Stimulated activated CD8-positive, alpha-beta memory T cell treated with anti-CD3 and anti-CD28 coated beads, Interleukin-2, amount 100 ng/mL, for 48 hours (primary cell): Measurements from ENCODE around the gene NBR1.
A peak's percentile ranks its signal among the peaks of the same experiment; 100 is the strongest.
"Not testable (repeated sequence)": the region's sequence is repeated elsewhere in the genome, so short reads cannot be mapped to it uniquely, and the experiment has no call there.

ENCODE experiments used
- DNase-seq, 2 donors: peaks; one replicate each; pipeline ENCODE4 v3.0.0-alpha.2; 2020; ENCODE audit warnings: low read depth in 2 of 2

Gene NBR1

DNA sequence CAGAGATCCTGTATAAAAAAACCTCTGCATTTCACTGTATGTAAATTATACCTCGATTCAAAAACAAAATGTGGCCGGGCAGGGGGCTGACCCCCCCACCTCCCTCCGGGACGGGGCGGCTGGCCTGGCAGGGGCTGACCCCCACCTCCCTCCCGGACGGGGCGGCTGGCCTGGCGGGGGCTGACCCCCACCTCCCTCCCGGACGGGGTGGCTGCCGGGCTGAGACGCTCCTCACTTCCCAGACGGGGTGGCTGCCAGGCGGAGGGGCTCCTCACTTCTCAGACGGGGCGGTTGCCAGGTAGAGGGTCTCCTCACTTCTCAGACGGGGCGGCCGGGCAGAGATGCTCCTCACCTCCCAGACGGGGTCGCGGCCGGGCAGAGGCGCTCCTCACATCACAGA, 11.8 kb upstream of the NBR1 start:
- not testable (repeated sequence) for DNase-seq

DNA sequence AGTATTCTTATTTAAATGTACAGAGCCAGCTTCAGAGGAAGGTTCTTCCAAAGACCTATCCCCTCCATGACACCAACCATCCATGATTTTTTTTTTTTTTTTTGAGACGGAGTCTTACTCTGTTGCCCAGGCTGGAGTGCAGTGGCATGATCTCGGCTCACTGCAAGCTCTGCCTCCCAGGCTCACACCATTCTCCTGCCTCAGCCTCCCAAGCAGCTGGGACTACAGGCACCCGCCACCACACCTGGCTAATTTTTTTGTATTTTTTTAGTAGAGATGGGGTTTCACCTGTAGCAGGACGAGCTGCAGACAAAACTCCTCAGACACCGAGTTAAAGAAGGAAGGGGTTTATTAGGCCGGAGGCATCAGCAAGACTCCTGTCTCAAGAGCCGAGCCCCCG, 11.1 kb upstream of the NBR1 start:
- not testable (repeated sequence) for DNase-seq

DNA sequence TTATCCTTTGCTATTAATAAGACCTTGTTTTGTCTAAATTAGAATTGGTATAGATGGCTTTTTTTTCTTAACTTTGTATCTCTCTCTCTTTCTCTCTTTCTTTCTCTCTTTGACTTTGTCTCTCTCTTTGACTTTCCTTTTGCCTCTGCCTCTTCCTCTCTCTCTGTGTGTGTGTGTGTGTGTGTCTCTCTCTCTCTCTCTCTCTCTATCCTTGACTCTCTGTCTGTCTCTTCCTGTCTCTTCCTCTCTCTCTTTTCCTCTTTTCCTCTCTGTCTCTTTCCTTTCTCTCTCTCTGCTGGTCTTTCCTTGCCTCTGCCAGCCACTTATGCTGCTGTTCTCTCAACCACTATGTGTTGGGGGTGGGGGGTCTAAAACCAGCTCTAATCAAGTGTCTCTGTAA, 5.0 kb upstream of the NBR1 start:
- DNase-seq: not testable (repeated sequence)

DNA sequence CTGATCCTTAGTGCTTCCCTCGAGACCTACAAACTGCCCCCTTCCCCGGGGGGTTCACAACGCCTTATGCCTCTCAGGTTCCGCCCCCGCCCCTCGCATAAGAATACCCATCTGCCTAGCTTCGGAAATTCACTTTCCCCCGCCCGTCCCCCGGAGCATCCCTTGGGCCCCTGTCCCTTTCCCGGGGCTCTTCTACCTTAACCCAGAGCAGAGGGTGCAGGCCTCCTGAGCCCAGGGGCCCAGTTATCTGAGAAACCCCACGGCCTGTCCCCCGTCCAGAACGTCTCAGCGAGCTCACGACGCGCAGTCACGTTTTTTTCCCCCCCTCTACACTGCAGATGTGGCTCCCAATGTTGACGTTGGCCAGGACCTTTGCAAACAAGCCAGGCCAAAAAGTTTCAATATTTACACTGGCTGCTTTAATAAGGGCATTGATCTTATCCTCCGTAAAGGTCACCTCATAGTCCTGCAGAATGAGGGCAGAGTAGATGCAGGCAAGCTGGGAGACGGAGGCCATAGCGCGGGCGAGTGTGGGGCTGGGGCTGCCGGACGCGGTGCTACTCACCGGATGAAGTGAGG, 1.4 kb upstream of the NBR1 start:
- DNase-seq: peak; percentile 2 to 3

DNA sequence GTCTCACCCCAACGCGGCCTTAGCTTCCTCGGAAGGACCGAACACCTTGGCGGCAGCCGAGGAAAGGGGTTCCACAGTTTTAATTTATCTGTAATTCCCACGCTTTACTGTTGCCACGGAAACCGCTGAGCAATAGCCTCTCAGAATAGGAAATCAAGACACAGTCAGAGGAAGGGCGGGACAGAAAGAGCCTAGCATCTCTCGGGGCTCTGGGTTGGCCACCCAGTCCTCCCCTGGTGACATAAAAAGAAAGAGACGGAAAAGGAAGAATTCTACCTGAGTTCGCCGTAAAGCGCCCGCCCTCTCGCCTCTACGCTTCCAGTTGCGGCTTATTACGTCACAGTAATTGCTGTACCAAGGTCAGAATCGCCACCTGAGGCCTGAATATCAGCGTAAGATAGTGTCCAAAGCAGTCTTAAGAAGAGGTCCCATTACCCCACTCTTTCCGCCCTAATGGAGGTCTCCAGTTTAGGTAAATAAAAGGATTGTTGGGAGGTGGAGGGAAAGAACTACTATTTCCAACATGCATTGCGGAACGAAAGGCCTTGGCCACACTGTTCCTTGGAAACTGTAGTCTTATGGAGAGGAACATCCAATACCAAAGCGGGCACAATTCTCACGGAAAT, 761 bp upstream of the NBR1 start:
- DNase-seq: peak; percentile 76 to 78

DNA sequence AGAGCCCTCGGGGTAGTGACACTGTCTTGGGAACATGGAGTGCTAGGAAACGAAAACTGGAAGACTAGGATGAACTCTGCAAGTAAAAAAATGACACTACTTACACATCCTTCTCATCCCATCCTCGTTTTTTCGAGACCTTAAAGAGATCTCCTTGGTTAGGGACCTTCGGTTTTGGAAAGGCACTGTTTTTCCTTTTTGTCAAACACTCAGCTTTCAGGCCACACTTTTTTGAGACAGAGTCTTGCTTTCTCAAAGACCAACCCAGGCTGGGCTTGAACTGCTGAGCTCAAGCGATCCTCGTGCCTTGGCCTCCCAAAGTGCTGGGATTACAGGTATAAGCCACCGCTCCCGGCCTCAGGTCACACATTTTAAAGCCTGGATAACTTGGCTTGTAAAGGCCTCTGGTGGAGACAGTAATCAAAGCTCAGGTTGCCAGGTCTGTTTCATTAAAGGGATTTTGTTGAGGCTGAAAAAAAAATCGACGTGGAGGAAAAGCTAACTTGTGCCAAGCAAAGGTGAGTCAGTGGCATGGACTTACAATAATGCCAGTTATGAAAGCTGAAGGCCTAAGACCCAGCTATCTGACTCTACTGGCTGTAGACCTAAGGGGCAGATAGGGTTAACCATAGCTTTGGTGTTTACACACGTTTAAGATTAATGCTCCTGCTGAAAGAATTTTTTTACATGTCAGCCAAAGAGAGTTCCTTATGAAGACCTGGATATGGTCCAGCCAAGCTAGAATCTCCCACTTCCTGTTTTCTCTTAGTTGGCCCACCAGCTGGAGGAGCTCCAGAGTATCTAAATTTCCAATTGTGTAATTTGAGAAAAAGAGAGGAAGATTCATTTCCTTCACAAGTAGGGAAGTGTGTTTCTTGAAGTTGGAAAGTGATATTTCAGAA, 823 bp downstream of the NBR1 start:
- DNase-seq: no peak

DNA sequence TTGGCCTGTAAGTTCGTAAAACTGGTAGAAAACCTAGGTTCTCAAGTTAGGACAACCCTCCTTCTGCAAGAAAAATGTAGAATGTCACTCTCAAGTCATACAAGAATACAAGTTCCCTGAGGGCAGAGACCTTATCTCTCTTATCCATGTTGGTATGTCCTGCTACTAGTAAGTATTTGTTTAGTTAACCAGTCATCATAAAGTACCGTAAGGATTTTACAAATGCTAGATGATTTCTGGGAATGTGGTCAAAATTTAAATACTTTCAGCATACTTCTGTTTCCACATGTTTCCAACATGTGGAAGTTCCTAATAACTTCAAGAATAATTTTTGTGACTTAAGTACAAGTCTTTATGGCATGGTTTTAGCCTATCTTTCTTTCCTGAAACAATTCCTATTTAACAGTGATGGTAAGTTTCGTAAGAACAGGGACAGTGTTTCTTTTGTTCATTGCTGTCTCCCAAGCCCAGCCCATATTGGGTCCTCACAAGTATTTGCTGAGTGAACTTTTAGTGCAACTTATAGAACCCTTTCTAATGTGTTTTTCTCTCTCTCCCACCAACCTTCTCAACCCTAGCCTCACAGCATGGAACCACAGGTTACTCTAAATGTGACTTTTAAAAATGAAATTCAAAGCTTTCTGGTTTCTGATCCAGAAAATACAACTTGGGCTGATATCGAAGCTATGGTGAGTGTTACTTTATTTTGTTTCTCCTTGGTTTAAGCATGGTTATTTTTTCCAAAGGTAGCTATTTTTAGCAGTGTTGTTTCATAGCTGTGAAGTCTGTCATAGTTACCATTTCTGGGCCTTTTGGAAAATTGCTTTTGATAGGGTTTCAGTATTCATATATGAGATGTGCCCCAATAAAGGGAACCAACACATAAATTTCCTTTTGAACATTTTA, 4.5 kb downstream of the NBR1 start:
- no peak for DNase-seq

DNA sequence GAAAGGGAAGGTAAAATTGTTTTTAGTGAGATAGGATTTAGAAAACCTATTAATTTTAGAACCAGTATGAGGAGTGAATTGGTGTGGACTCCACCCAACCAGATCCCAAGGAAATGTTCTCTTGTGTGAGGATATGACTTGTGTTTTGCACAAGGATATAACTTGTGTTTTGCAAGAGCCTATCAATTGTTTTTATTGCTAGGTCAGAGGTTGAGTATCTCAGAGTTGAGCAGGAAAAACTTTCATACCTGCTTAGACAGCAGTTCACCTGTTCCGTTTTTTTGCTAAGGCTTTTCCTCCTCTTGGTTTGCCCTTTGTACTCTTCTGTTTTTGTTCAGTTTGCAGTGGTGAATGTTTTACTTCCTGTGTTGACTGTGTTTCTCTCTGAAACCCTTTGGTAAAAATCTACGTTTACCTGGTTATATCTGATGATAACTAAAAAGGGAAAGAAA, 5.1 kb downstream of the NBR1 start:
- DNase-seq: no peak

DNA sequence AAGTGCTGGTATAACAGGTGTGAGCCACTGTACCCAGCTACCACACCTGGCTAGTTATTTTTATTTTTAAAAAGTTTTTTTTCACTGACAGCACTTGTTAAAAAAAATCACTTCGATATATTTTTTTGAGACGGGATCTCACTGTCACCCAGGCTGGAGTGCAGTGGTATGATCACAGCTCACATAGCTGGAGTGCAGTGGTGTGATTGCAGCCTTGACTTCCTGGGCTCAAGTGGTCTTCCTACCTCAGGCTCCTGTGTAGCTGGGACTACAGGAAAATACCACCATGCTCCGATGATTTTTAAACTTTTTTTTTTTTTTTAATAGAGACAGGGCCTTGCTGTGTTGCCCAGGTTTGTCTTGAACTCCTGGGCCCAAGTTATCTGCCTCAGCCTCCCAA, 12.9 kb downstream of the NBR1 start:
- no peak for DNase-seq

DNA sequence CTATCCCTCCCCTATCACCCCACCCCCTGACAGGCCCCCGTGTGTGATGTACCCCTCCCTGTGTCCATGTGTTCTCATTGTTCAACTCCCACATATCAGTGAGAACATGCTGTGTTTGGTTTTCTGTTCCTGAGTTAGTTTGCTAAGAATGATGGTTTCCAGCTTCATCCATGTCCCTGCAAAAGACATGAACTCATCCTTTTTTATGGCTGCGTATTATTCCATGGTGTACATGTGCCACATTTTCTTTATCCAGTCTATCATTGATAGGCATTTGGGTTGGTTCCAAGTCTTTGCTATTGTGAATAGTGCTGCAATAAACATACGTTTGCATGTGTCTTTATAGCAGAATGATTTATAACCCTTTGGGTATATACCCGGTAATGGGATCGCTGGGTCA, 15.6 kb downstream of the NBR1 start:
- DNase-seq: not testable (repeated sequence)

DNA sequence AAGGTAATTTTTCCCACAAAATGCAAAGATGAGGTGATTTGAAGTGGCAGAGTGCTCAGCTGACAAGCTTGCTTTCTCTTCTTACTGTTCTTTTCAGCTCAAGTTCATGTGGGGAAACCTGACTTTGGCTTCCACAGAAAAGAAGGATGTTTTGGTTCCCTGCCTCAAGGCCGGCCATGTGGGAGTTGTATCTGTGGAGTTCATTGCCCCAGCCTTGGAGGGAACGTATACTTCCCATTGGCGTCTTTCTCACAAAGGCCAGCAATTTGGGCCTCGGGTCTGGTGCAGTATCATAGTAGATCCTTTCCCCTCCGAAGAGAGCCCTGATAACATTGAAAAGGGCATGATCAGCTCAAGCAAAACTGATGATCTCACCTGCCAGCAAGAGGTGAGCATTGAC, 22.2 kb downstream of the NBR1 start:
- no peak for DNase-seq

DNA sequence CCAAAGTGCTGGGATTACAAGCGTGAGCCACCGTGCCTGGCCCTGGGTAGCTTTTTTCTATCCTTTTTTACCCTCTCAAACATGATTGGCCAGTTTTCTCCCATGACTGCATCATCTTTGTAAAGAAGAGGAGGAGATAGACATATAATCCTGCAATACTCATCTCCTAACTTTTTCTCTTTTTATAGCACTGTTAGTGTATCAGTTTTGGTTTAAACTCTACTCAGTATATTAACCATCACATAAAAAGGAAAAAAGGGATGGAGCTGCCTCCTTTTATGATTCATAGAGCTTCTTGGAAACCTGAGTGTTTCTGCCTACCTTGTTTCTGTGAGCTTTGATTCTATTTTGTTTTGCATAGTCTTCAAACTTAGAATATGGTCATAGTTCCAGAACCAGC, 28.6 kb downstream of the NBR1 start:
- DNase-seq: no peak

DNA sequence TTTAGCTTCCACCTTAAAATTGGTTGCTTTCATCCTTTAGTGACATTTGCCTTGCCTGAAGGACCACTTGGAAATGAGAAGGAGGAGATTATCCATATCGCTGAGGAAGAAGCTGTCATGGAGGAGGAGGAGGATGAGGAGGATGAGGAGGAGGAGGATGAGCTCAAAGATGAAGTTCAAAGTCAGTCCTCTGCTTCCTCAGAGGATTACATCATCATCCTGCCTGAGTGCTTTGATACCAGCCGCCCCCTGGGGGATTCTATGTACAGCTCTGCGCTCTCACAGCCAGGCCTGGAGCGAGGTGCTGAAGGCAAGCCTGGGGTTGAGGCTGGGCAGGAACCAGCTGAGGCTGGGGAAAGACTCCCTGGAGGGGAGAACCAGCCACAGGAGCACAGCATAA, 29.1 kb downstream of the NBR1 start:
- DNase-seq: no peak

DNA sequence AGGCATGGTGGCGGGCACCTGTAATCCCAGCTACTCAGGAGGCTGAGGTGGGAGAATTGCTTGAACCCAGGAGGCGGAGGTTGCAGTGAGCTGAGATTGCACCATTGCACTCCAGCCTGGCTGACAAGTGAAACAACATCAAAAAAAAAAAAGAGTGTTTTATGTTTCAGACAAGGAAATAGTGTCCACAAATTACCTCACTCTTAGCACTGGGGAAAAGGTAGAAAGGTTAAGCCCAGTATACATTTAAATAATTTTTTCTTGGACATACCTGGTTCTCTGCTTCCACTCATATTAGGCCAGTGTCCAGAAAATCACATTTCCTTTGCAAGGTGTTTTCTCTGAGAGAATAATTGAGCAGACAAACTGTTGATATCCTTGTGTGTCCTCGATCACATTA, 32.0 kb downstream of the NBR1 start:
- DNase-seq: not testable (repeated sequence)

DNA sequence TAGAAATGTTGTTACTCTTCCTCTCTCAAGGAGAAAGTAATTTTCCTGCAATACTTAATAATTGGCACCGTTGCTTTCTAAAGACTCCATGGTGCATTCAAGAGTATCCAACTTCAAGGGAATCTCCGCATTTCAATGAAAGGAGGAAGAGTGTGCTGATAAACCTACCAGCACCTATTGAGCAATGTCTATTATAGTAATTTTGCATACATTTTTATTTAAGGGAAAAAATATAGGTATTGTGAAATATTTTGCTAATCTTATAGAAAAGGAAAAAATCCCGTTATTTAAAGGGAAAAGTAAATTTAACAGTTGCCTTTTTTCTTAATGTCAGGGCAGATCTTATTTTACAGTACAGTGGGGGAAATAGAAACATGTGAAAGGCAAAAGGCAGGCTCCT, 39.6 kb downstream of the NBR1 start:
- DNase-seq: no peak

DNA sequence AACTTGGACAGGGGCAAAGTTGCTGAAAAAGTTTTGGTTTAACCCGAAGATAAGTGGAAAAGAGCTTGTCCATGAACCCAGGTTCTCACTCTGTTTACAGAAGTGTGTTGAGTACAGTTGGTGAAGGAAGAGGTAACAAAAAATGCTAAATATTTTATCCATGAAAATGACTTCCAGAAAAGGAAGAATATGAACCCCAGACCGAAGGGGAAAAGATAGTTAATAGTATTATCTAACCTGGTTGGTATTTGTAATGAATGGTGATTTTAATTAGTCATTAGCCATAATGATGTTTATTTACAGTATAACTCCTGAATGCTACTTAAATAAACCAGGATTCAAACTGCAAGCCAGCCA, 40.1 kb downstream of the NBR1 start:
- no peak for DNase-seq

DNA sequence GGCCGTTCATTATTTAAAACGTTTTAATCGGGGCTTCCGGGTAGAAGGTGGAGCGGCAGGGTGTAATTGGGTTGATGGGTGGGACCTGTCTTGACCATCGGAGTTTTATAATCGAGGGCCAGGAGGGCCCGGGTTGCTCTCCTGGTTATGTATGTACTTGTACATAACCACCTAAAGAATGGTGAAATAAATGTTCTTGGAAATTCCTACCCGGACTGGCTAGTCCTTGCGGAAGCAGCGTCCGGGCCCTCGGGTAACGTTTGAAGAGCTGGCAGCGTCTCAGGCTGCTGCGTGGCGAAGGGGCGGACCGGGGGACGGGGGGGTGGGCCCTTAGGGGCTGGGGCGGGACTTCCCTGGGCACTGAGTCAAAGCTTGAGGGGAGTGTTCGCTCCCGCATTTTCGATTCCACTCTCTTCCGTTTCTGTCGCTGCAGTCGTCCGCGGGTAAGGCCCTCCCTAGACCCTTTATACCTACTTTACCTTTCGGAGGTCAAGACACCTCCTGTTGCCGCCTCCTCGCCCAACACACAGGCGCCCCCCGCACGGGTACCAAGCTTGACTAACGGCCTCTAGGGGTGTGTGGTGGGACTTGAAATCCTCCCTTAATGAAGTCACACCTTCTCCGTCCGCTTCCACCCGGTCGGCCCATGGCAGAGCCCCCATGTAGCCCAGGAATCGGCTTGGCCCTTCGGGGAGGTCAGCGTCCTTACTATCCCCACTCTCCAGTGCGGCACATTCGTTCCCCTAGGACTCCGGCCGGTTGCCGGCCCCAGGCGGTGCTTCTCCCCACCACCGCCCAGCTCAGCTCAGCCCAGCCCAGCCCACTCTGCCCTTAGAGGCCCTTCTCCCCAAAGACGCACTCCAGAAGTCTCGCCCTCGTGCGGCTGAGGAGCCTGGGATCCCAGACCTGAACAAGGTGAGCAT, 40.7 kb downstream of the NBR1 start, which contains the start of gene TMEM106A:
TMEM106A (plus strand) TSS at position 396 of the 923 bp plus-strand sequence. CDS start 1,167 bp downstream, outside the sequence.
- DNase-seq: peak; percentile 56 to 59

DNA sequence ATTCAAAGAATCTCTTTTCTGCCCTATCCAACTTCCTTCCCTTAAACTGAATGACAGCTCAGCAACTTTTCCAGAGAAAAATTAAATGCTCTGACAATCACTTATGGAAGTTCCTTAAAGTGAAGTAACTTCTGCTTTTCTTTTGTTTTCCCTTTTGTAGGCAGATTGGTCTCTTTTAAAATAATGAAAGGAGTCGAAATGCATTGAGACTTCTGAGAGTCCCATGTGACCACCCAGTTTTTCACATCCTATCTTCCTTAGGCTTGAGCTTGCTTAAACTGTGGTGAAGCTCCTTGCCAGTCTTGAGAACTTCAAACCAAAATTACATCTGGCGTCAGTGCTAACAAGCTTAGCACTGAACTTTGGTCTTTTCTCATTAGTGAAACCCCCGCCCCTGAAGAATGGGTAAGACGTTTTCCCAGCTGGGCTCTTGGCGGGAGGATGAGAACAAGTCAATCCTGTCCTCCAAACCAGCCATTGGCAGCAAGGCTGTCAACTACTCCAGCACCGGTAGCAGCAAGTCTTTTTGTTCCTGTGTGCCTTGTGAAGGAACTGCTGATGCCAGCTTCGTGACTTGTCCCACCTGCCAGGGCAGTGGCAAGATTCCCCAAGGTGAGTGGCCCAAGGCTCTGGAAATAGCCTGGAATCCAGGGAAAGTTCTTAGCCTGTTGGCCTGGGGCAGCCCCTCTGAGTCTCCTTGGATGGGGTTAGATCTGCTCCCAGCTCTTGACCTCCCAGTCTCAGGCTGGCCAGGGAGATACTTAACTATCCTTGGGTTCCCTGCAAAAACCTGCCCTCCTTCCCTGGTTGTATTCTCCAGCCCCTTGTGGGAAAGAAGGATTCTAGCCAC, 41.9 kb downstream of the NBR1 start:
- DNase-seq: no peak

DNA sequence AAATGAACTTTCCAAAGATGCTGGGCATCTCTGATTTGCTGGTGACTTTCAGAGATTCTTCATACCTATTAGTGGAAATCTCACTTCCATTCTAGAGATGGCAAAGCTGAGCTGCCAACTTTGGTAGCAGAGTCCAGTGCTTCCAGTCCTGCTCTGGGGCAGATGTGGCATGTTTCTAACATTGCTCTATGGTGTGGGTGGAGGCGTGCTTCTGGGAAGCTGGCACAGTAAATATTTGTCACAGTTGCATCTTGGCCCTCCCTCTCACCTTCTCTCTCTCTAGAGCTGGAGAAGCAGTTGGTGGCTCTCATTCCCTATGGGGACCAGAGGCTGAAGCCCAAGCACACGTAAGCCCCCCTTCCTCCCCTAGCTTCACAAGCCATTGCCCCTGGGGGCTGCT, 42.5 kb downstream of the NBR1 start:
- DNase-seq: no peak

DNA sequence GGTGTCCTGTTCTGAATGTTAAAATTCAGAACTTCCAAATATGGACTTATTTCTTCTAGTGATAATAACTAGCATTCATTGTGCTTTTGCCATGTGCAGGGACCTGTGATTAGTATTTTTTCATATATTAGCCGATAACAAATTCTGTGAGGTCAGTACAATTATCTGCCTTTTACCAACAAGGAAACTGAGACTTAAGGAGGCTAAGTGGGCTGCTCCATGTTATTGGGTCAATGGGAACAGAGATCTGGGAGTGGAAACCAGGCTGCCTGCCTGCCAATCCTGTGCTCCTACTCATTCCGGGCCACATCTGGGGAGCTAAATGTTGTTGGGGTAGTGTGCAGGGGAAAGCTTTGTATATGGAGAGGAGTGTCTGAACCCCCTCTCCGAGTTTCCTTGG, 44.3 kb downstream of the NBR1 start:
- no peak for DNase-seq
